ENCODE data around the gene RBM23. TPM values are rescaled to one million over a fixed set of nuclear protein-coding genes. Genes with fewer than 3 reads are reported as not detected.

The RBM23 gene
- total and polyA plus RNA-seq, 12 donors: 24.0 to 58.1 (median 34.8) TPM

GRCh38 chr14:22845821-22846625 lies 72.9 kb downstream of the RBM23 start:
- Histone ChIP-seq H3K36me3 (peaks cover 0 to 62% (median 32%) of the 10 kb centered on the region in 9 donors), H3K9me3 (no peaks in the 10 kb centered on the region), H3K4me1 (peaks cover 14 to 63% (median 48%) of the 10 kb centered on the region in 9 donors), H3K27ac (peak overlapping the region in 4 of 10 donors; percentile 28 to 92 (median 58)), H3K27me3 (no peaks in the 10 kb centered on the region), H3K4me3 (no peak overlapping the region)
- DNase-seq: no peak
- 90% methylated on average over 21 to 26 of the region's 26 CpGs for WGBS, 2 donors
- intact Hi-C loops (cut with DNase I): no loop called here
- TF ChIP-seq, protein P1, sequence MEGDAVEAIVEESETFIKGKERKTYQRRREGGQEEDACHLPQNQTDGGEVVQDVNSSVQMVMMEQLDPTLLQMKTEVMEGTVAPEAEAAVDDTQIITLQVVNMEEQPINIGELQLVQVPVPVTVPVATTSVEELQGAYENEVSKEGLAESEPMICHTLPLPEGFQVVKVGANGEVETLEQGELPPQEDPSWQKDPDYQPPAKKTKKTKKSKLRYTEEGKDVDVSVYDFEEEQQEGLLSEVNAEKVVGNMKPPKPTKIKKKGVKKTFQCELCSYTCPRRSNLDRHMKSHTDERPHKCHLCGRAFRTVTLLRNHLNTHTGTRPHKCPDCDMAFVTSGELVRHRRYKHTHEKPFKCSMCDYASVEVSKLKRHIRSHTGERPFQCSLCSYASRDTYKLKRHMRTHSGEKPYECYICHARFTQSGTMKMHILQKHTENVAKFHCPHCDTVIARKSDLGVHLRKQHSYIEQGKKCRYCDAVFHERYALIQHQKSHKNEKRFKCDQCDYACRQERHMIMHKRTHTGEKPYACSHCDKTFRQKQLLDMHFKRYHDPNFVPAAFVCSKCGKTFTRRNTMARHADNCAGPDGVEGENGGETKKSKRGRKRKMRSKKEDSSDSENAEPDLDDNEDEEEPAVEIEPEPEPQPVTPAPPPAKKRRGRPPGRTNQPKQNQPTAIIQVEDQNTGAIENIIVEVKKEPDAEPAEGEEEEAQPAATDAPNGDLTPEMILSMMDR (IDR thresholded peaks at IDR 0.05): no peak
- ATAC-seq: no peak

DNA sequence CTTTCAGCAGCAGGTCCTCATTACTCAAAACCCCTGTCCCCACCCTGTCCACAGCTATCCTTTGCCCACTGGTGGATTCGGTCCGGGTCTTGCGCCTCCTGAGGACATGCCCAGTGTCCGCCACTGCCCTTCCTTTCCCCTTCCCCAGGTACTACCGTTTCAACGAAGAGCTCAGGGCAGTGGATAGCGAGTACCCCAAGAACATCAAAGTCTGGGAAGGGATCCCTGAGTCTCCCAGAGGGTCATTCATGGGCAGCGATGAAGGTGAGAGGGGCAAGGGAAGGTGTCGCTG lies 73.9 kb downstream of the RBM23 start:
- Histone ChIP-seq H3K4me3 (no peak overlapping the region), H3K4me1 (peaks cover 14 to 59% (median 39%) of the 10 kb centered on the region in 9 donors), H3K36me3 (peaks cover 0 to 66% (median 32%) of the 10 kb centered on the region in 9 donors), H3K9me3 (no peaks in the 10 kb centered on the region), H3K27ac (peak overlapping the region in 1 of 10 donors; percentile 3), H3K27me3 (no peaks in the 10 kb centered on the region)
- WGBS, 2 donors: 87 to 93% methylated on average over 9 of the region's 9 CpGs
- ATAC-seq (no peak), DNase-seq (no peak)
- intact Hi-C loops (cut with DNase I): no loop called here
- TF ChIP-seq, protein P1 (IDR thresholded peaks at IDR 0.05): no peak

DNA sequence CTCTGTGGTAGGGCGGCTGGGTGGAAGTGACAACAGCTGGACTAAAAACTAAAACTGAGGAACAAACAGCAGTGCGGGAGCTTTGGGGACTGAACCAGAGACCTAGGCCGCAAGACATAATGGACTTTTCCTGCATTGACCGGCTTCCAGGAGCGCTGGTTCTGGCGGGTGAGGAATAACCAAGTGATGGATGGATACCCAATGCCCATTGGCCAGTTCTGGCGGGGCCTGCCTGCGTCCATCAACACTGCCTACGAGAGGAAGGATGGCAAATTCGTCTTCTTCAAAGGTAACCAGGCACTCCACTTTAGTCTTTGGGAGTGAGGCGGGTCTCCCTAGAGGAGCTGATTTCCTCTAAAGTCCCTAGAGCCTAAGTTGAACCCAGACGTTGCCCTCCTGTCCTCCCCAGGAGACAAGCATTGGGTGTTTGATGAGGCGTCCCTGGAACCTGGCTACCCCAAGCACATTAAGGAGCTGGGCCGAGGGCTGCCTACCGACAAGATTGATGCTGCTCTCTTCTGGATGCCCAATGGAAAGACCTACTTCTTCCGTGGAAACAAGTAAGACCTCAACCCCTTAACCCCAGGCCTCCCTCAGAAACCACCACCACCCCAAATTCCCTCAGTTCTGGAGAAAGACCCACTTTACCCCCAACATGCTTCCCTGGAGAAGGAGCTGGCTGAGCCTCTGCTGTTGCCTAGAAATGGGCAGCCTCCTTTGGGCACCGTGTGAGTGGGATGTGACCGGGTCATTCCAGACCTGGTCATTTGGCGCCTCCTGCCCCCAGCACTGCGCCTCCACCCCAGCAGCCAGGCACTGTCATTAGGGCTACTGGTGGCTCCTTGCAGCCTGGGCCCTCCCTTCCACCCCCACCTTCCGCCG lies 74.5 kb downstream of the RBM23 start:
- no peaks in the 10 kb centered on the region for H3K27me3 ChIP-seq
- H3K4me3 ChIP-seq: no peak overlapping the region
- DNase-seq (no peak), ATAC-seq (no peak)
- intact Hi-C loops (cut with DNase I): no loop called here
- TF ChIP-seq, protein P1 (IDR thresholded peaks at IDR 0.05): no peak
- no peak overlapping the region for H3K27ac ChIP-seq
- no peaks in the 10 kb centered on the region for H3K9me3 ChIP-seq
- WGBS, 2 donors: 91 to 92% methylated on average over 22 of the region's 22 CpGs
- peaks cover 0 to 67% (median 32%) of the 10 kb centered on the region in 9 donors for H3K36me3 ChIP-seq
- peaks cover 8 to 59% (median 35%) of the 10 kb centered on the region in 9 donors for H3K4me1 ChIP-seq

Other genes with a start within 250 kb of the RBM23 start
- gene OXA1L, start 152.5 kb downstream of the RBM23 start, total RNA-seq: 100 to 1,000 TPM; 138 to 219 (median 189) TPM
- 100 to 1,000 TPM; 143 to 146 TPM for gene OXA1L, start 152.5 kb downstream of the RBM23 start, polyA plus RNA-seq
- gene SLC7A7, start 103.7 kb downstream of the RBM23 start, total RNA-seq: 10 to 100 TPM in 1 of 10 donors, 1 to 10 TPM in 9; 1.1 to 16.1 (median 2.8) TPM
- gene SLC7A7, start 103.7 kb downstream of the RBM23 start, polyA plus RNA-seq: 1 to 10 TPM; 2.3 to 3.7 TPM
- 100 to 1,000 TPM in 7 of 10 donors, 10 to 100 TPM in 3; 90.1 to 117 (median 106) TPM for gene MRPL52, start 89.3 kb downstream of the RBM23 start, total RNA-seq
- gene MRPL52, start 89.3 kb downstream of the RBM23 start, polyA plus RNA-seq: 100 to 1,000 TPM; 136 to 300 TPM
- gene MMP14, start 82.6 kb downstream of the RBM23 start, total RNA-seq: 10 to 100 TPM; 13.6 to 43.3 (median 20.2) TPM
- gene MMP14, start 82.6 kb downstream of the RBM23 start, polyA plus RNA-seq: 10 to 100 TPM; 24.8 to 27.4 TPM
- gene LRP10, start 47.4 kb downstream of the RBM23 start, total RNA-seq: 100 to 1,000 TPM in 1 of 10 donors, 10 to 100 TPM in 9; 39.3 to 101 (median 50.9) TPM
- gene LRP10, start 47.4 kb downstream of the RBM23 start, polyA plus RNA-seq: 10 to 100 TPM; 10.3 to 38.4 TPM
- under 1 TPM in 4 of 10 donors, not detected in 6; 0.14 to 0.25 (median 0.18) TPM for gene REM2, start 35.9 kb downstream of the RBM23 start, total RNA-seq
- gene REM2, start 35.9 kb downstream of the RBM23 start, polyA plus RNA-seq: under 1 TPM; 0.07 to 0.22 TPM
- gene PRMT5, start 10.2 kb upstream of the RBM23 start, total RNA-seq: 10 to 100 TPM; 41.5 to 52.6 (median 48.2) TPM
- gene PRMT5, start 10.2 kb upstream of the RBM23 start, polyA plus RNA-seq: 10 to 100 TPM in 1 of 2 donors, 1 to 10 TPM in 1; 7.8 to 75.1 TPM
- gene HAUS4, start 37.9 kb upstream of the RBM23 start, total RNA-seq: 10 to 100 TPM; 13.2 to 30.9 (median 19.3) TPM
- 10 to 100 TPM; 14.9 to 18.2 TPM for gene HAUS4, start 37.9 kb upstream of the RBM23 start, polyA plus RNA-seq
- 10 to 100 TPM in 6 of 10 donors, 1 to 10 TPM in 4; 5.6 to 25.9 (median 11.1) TPM for gene AJUBA, start 63.4 kb upstream of the RBM23 start, total RNA-seq
- gene AJUBA, start 63.4 kb upstream of the RBM23 start, polyA plus RNA-seq: 1 to 10 TPM; 5.3 to 6.0 TPM
- 1 to 10 TPM; 3.2 to 6.2 (median 4.8) TPM for gene C14orf93, start 91.0 kb upstream of the RBM23 start, total RNA-seq
- 1 to 10 TPM; 3.2 to 6.7 TPM for gene C14orf93, start 91.0 kb upstream of the RBM23 start, polyA plus RNA-seq
- gene PSMB5, start 115.8 kb upstream of the RBM23 start, total RNA-seq: 100 to 1,000 TPM; 111 to 141 (median 122) TPM
- gene PSMB5, start 115.8 kb upstream of the RBM23 start, polyA plus RNA-seq: 100 to 1,000 TPM in 1 of 2 donors, 10 to 100 TPM in 1; 35.6 to 206 TPM
- gene PSMB11, start 123.1 kb upstream of the RBM23 start, total RNA-seq: not detected
- gene PSMB11, start 123.1 kb upstream of the RBM23 start, polyA plus RNA-seq: not detected
- 1 to 10 TPM in 7 of 10 donors, under 1 TPM in 3; 0.57 to 4.4 (median 1.3) TPM for gene CDH24, start 138.4 kb upstream of the RBM23 start, total RNA-seq
- 1 to 10 TPM; 1.9 to 9.1 TPM for gene CDH24, start 138.4 kb upstream of the RBM23 start, polyA plus RNA-seq
- gene ACIN1, start 176.0 kb upstream of the RBM23 start, total RNA-seq: 10 to 100 TPM; 60.2 to 79.7 (median 68.0) TPM
- 100 to 1,000 TPM in 1 of 2 donors, 10 to 100 TPM in 1; 35.7 to 119 TPM for gene ACIN1, start 176.0 kb upstream of the RBM23 start, polyA plus RNA-seq
- 10 to 100 TPM; 22.3 to 35.9 (median 28.4) TPM for gene C14orf119, start 176.4 kb upstream of the RBM23 start, total RNA-seq
- 10 to 100 TPM in 1 of 2 donors, 1 to 10 TPM in 1; 9.8 to 43.3 TPM for gene C14orf119, start 176.4 kb upstream of the RBM23 start, polyA plus RNA-seq
- gene CIROP, start 185.8 kb upstream of the RBM23 start, total RNA-seq: not detected
- not detected for gene CIROP, start 185.8 kb upstream of the RBM23 start, polyA plus RNA-seq
- under 1 TPM in 1 of 10 donors, not detected in 9; 0.53 TPM for gene CEBPE, start 200.1 kb upstream of the RBM23 start, total RNA-seq
- gene CEBPE, start 200.1 kb upstream of the RBM23 start, polyA plus RNA-seq: under 1 TPM in 1 of 2 donors, not detected in 1; 0.07 TPM